GM19238 (cell line): ENCODE data around the gene CDH13.

ENCODE experiments used
- DNase-seq: peaks from one replicate; pipeline ENCODE4 v3.0.0; 2011; ENCODE audit warnings: low spot score; ENCODE audit not compliant: insufficient read length

The CDH13 gene

GRCh38 chr16:82835487-82836155, 208.9 kb downstream of the CDH13 start:
- DNase-seq: no peak

- no peak for DNase-seq
These were observed 214.3 kb downstream of the CDH13 start for GRCh38 chr16:82841108-82841507.

GRCh38 chr16:82843606-82844271, 217.0 kb downstream of the CDH13 start:
- DNase-seq: no peak

GRCh38 chr16:82845116-82845515, 218.3 kb downstream of the CDH13 start:
- DNase-seq: no peak

GRCh38 chr16:82846806-82847205, 220.0 kb downstream of the CDH13 start:
- no peak for DNase-seq

- no peak for DNase-seq
These were observed 221.2 kb downstream of the CDH13 start for GRCh38 chr16:82848013-82848412.

GRCh38 chr16:82852388-82853008, 225.7 kb downstream of the CDH13 start:
- DNase-seq: no peak

- no peak for DNase-seq
These were observed 228.7 kb downstream of the CDH13 start for GRCh38 chr16:82855471-82855870.

- DNase-seq: no peak
These were observed 231.1 kb downstream of the CDH13 start for GRCh38 chr16:82857693-82858365.

- DNase-seq: no peak
These were observed 232.9 kb downstream of the CDH13 start for GRCh38 chr16:82859662-82860061.

- DNase-seq: no peak
These were observed 233.3 kb downstream of the CDH13 start for GRCh38 chr16:82860071-82860470.

- no peak for DNase-seq
These were observed 235.3 kb downstream of the CDH13 start for GRCh38 chr16:82862057-82862456.

GRCh38 chr16:82864332-82865040, 237.7 kb downstream of the CDH13 start:
- no peak for DNase-seq

GRCh38 chr16:82865412-82865811, 238.6 kb downstream of the CDH13 start:
- no peak for DNase-seq

- DNase-seq: no peak
These were observed 240.7 kb downstream of the CDH13 start for GRCh38 chr16:82867485-82867884.

GRCh38 chr16:82874271-82874670, 247.5 kb downstream of the CDH13 start:
- DNase-seq: no peak

- no peak for DNase-seq
These were observed 247.9 kb downstream of the CDH13 start for GRCh38 chr16:82874672-82875071.

- no peak for DNase-seq
These were observed 250.2 kb downstream of the CDH13 start for GRCh38 chr16:82876951-82877350.

- DNase-seq: no peak
These were observed 251.7 kb downstream of the CDH13 start for GRCh38 chr16:82878466-82878865.

GRCh38 chr16:82880346-82880745, 253.6 kb downstream of the CDH13 start:
- no peak for DNase-seq

- DNase-seq: no peak
These were observed 254.7 kb downstream of the CDH13 start for GRCh38 chr16:82881516-82881915.

GRCh38 chr16:82882226-82882625, 255.5 kb downstream of the CDH13 start:
- DNase-seq: no peak
